22Rv1 (cell line): ENCODE results near the gene ABI3BP.

Experiments used
- H3K27ac ChIP-seq: fragments of 450-650 bp; 2 replicates; pipeline ENCODE4 v1.5.1; 2017
- CTCF ChIP-seq: fragments of 450-650 bp; IDR thresholded peaks from 2 replicates; pipeline ENCODE4 v1.5.1; 2017; ENCODE audit warnings: mild to moderate bottlenecking
- ZFX ChIP-seq: fragments of 450-650 bp; IDR thresholded peaks from 2 replicates; pipeline ENCODE4 v1.6.1; 2017; ENCODE audit warnings: antibody characterized with exemption, borderline replicate concordance

ABI3BP gene

GRCh38 chr3:100982710-100983109, 10.5 kb downstream of the ABI3BP start:
- no peak overlapping the region for H3K27ac ChIP-seq

GRCh38 chr3:100981164-100981911, 11.9 kb downstream of the ABI3BP start:
- TF ChIP-seq ZFX (no peak), CTCF (no peak)
- H3K27ac ChIP-seq, result no peak overlapping the region

More at GRCh38 chr3:100982710-100983109, 10.5 kb downstream of the ABI3BP start:
- TF ChIP-seq CTCF (no peak), ZFX (no peak)

GRCh38 chr3:100978011-100978659, 15.1 kb downstream of the ABI3BP start:
- no peak overlapping the region for H3K27ac ChIP-seq
- TF ChIP-seq CTCF (no peak), ZFX (no peak)

GRCh38 chr3:100976611-100977010, 16.6 kb downstream of the ABI3BP start:
- TF ChIP-seq ZFX (no peak), CTCF (no peak)
- no peak overlapping the region for H3K27ac ChIP-seq

GRCh38 chr3:100975714-100976113, 17.5 kb downstream of the ABI3BP start:
- no peak overlapping the region for H3K27ac ChIP-seq
- no peak for TF ChIP-seq CTCF
- no peak for TF ChIP-seq ZFX

- no peak overlapping the region for H3K27ac ChIP-seq
- TF ChIP-seq CTCF, result no peak
- TF ChIP-seq ZFX, result no peak
These were observed 19.6 kb downstream of the ABI3BP start for GRCh38 chr3:100973594-100973993.

GRCh38 chr3:100972867-100973266, 20.4 kb downstream of the ABI3BP start:
- H3K27ac ChIP-seq, result no peak overlapping the region
- TF ChIP-seq ZFX (no peak), CTCF (no peak)
